C4-2B (cell line): Measurements from ENCODE around the gene AGPS.

Experiments used
- CTCF ChIP-seq: fragments of 450-650 bp; conservative IDR thresholded peaks from 2 replicates; pipeline ENCODE4 v1.5.1; 2017; ENCODE audit warnings: mild to moderate bottlenecking
- ZFX ChIP-seq: fragments of 450-650 bp; IDR thresholded peaks from 2 replicates; pipeline ENCODE4 v1.6.1; 2017

DNA sequence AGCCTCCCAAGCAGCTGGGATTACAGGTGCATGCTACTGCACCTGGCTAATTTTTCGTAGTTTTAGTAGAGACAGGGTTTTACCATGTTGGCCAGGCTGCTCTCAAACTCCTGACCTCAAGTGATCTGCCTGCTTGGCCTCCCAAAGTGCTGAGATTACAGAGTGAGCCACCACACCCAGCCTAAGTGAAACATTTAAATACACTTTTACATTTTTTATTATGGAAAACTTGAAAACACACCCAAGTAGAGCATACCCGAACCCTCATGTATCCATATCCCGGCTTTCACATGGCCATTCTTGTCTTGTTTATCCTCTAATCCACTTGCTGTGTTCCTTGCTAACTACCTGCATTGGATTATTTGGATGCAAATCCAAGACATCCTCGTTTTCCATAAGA lies 13.2 kb upstream of the AGPS start:
- TF ChIP-seq CTCF (no peak), ZFX (no peak)
